Parathyroid adenoma (tissue), 2 donors: ENCODE data around the gene COL12A1.

ENCODE experiments used
- H2AFZ ChIP-seq: fragments of 300-600 bp; sonication (generic); one replicate; pipeline ENCODE4 v1.7.0; 2017; ENCODE audit warnings: antibody characterized with exemption, mild to moderate bottlenecking
- H3K27ac ChIP-seq: fragments of 300-600 bp; sonication (generic); one replicate; pipeline ENCODE4 v1.7.0; 2017
- H3K27me3 ChIP-seq: fragments of 300-600 bp; sonication (generic); one replicate; pipeline ENCODE4 v1.7.0; 2017; ENCODE audit warnings: low read length; ENCODE audit not compliant: control insufficient read depth, insufficient read depth
- H3K36me3 ChIP-seq: fragments of 300-600 bp; sonication (generic); one replicate; pipeline ENCODE4 v1.7.0; 2017; ENCODE audit warnings: low read length; ENCODE audit not compliant: control insufficient read depth, insufficient read depth
- H3K4me1 ChIP-seq: fragments of 300-600 bp; sonication (generic); one replicate; pipeline ENCODE4 v1.7.0; 2017; ENCODE audit warnings: control low read depth
- H3K4me2 ChIP-seq: fragments of 300-600 bp; sonication (generic); one replicate; pipeline ENCODE4 v1.7.0; 2017; ENCODE audit warnings: low read length
- H3K4me3 ChIP-seq: fragments of 300-600 bp; sonication (generic); one replicate; pipeline ENCODE4 v1.7.0; 2017; ENCODE audit warnings: low read depth, low read length
- H3K79me2 ChIP-seq: fragments of 300-600 bp; sonication (generic); one replicate; pipeline ENCODE4 v1.7.0; 2017; ENCODE audit warnings: control low read depth
- H3K9ac ChIP-seq: fragments of 300-600 bp; sonication (generic); one replicate; pipeline ENCODE4 v1.7.0; 2017; ENCODE audit warnings: mild to moderate bottlenecking
- H3K9me3 ChIP-seq: fragments of 300-600 bp; sonication (generic); one replicate; pipeline ENCODE4 v1.7.0; 2017; ENCODE audit warnings: low read length; ENCODE audit not compliant: control insufficient read depth
- TF ChIP-seq, protein P1 (sequence below): fragments of 300-600 bp; sonication (generic); IDR thresholded peaks from one replicate; pipeline ENCODE4 v1.7.0; 2017; ENCODE audit warnings: antibody characterized with exemption, mild to moderate bottlenecking
- donor health status: primary hyperparathyroidism.

Gene COL12A1

DNA sequence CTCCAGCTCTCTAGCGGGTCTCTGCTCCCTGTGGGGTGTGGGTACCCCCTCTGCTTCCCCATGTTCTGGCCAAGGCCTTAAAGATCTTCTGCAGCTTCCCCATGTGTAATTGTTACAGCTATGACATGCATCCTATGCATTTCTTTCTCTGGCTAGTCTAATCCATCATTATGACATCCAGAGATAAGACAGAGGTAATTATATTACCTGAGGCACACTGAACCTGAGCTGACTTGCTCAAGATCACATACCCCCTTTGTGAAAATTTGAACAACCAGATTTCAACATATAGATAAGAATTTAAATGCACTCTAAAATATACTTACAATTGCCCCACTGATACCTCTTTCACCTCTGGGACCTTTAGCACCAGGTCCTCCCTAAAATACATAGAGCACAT is 102.4 kb downstream of the COL12A1 start:
- Histone ChIP-seq H3K27me3 (no peaks in the 10 kb centered on the region), H3K9ac (no peak overlapping the region), H3K27ac (no peak overlapping the region), H3K4me2 (no peak overlapping the region), H3K36me3 (no peaks in the 10 kb centered on the region), H2AFZ (no peak overlapping the region), H3K9me3 (no peaks in the 10 kb centered on the region), H3K4me3 (no peak overlapping the region), H3K4me1 (no peaks in the 10 kb centered on the region), H3K79me2 (no peaks in the 10 kb centered on the region)
- TF ChIP-seq, protein P1, sequence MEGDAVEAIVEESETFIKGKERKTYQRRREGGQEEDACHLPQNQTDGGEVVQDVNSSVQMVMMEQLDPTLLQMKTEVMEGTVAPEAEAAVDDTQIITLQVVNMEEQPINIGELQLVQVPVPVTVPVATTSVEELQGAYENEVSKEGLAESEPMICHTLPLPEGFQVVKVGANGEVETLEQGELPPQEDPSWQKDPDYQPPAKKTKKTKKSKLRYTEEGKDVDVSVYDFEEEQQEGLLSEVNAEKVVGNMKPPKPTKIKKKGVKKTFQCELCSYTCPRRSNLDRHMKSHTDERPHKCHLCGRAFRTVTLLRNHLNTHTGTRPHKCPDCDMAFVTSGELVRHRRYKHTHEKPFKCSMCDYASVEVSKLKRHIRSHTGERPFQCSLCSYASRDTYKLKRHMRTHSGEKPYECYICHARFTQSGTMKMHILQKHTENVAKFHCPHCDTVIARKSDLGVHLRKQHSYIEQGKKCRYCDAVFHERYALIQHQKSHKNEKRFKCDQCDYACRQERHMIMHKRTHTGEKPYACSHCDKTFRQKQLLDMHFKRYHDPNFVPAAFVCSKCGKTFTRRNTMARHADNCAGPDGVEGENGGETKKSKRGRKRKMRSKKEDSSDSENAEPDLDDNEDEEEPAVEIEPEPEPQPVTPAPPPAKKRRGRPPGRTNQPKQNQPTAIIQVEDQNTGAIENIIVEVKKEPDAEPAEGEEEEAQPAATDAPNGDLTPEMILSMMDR, result no peak

DNA sequence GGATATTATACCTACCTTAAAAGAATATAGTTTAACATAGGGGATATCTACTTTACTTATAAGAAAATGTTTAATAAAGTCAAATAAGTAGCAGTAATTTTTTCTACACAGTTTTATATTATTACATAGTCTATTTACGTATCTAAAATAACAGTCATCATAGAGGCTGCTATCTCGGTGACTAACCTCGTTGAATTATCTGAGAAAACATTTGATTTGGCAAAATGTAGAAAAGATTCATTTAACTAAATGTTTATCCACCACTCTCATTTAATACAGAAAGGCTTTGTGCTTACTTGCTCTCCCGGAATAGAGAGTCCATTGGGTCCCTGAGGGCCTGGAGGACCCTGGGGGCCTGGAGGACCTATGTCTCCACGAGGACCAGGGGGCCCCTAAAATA is 103.6 kb downstream of the COL12A1 start:
- H3K27ac ChIP-seq, result no peak overlapping the region

GRCh38 chr6:75101896-75102295 is 104.0 kb downstream of the COL12A1 start:
- Histone ChIP-seq H3K27ac (no peak overlapping the region), H3K4me2 (no peak overlapping the region), H3K9ac (no peak overlapping the region), H3K36me3 (no peaks in the 10 kb centered on the region), H2AFZ (no peak overlapping the region), H3K79me2 (no peaks in the 10 kb centered on the region), H3K4me1 (no peaks in the 10 kb centered on the region), H3K4me3 (no peak overlapping the region), H3K9me3 (no peaks in the 10 kb centered on the region), H3K27me3 (no peaks in the 10 kb centered on the region)
- TF ChIP-seq, protein P1, result no peak

More for the DNA sequence above, 103.6 kb downstream of the COL12A1 start:
- Histone ChIP-seq H3K36me3 (no peaks in the 10 kb centered on the region), H3K79me2 (no peaks in the 10 kb centered on the region), H3K9ac (no peak overlapping the region), H3K4me3 (no peak overlapping the region), H3K9me3 (no peaks in the 10 kb centered on the region), H2AFZ (no peak overlapping the region), H3K4me2 (no peak overlapping the region), H3K4me1 (no peaks in the 10 kb centered on the region), H3K27me3 (no peaks in the 10 kb centered on the region)
- TF ChIP-seq, protein P1, result no peak

GRCh38 chr6:75098709-75099108 is 107.1 kb downstream of the COL12A1 start:
- Histone ChIP-seq H3K4me3 (no peak overlapping the region), H3K36me3 (no peaks in the 10 kb centered on the region), H3K79me2 (no peaks in the 10 kb centered on the region), H3K9me3 (no peaks in the 10 kb centered on the region), H3K4me2 (peak overlapping the region; percentile 10), H3K4me1 (no peaks in the 10 kb centered on the region), H3K27ac (no peak overlapping the region), H3K9ac (no peak overlapping the region), H2AFZ (no peak overlapping the region), H3K27me3 (no peaks in the 10 kb centered on the region)
- TF ChIP-seq, protein P1, result no peak

DNA sequence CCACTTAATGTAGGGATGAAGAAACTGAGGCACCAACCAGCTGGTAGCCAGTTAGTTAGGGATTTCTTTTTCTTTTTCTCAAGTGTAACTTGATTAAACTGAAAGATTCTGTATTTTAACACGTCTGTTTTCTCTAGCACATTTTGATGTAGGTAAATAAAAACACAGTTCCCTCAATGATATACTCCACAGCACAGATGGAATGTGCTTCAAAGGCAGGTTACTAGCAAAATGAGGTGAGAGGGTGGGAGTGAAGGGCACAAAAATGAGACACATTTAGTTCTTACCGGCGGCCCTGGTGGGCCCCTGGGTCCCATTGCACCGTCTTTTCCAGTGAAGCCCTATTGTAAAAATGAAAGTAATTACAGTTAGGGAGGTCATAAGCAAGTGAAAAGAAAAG is 108.9 kb downstream of the COL12A1 start:
- H3K4me2 ChIP-seq, result no peak overlapping the region
- no peak overlapping the region for H3K4me3 ChIP-seq
- no peaks in the 10 kb centered on the region for H3K27me3 ChIP-seq
- H2AFZ ChIP-seq, result no peak overlapping the region
- no peaks in the 10 kb centered on the region for H3K36me3 ChIP-seq
- H3K9ac ChIP-seq, result no peak overlapping the region
- H3K4me1 ChIP-seq, result no peaks in the 10 kb centered on the region
- no peak overlapping the region for H3K27ac ChIP-seq
- TF ChIP-seq, protein P1, result no peak
- no peaks in the 10 kb centered on the region for H3K9me3 ChIP-seq
- no peaks in the 10 kb centered on the region for H3K79me2 ChIP-seq
